ENCODE data around the gene CCDC157. TPM values are rescaled to one million over a fixed set of nuclear protein-coding genes. Genes with fewer than 3 reads are reported as not detected.

Gene CCDC157
- total RNA-seq, 1 donor from 2014 or later, result 9.3 TPM

DNA sequence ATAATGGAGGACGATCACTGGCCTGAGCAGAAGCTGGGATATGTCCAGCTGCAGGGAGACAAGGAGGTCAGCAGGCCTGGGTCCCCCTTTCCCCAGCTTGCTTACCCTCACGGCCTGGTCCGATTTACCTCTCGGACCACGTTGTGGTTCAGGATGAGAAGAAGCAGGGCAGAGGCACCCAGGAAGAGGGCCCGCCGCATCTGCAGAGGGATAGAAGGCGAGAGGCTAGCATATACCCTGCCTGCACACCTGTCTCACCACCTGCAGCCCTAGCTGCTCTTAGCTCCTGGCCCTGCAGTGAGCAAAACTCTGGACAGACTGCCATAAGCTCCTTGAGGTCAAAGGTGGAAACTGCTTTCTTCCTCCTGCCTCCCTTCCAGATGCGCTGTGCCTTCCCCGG lies 29.1 kb downstream of the CCDC157 start:
- Mint-ChIP-seq H3K27me3 (ENCODE audit: low read depth) (no peaks in the 10 kb centered on the region), H3K27ac (ENCODE audit: unreplicated experiment) (no peak overlapping the region), H3K4me1 (peaks cover 16% of the 10 kb centered on the region), H3K9me3 (no peaks in the 10 kb centered on the region), H3K4me3 (peak overlapping the region; percentile 85), H3K36me3 (ENCODE audit: low read depth) (no peaks in the 10 kb centered on the region)
- no peak for DNase-seq (ENCODE audit: low read depth, low spot score)
- TF ChIP-seq, protein P1, sequence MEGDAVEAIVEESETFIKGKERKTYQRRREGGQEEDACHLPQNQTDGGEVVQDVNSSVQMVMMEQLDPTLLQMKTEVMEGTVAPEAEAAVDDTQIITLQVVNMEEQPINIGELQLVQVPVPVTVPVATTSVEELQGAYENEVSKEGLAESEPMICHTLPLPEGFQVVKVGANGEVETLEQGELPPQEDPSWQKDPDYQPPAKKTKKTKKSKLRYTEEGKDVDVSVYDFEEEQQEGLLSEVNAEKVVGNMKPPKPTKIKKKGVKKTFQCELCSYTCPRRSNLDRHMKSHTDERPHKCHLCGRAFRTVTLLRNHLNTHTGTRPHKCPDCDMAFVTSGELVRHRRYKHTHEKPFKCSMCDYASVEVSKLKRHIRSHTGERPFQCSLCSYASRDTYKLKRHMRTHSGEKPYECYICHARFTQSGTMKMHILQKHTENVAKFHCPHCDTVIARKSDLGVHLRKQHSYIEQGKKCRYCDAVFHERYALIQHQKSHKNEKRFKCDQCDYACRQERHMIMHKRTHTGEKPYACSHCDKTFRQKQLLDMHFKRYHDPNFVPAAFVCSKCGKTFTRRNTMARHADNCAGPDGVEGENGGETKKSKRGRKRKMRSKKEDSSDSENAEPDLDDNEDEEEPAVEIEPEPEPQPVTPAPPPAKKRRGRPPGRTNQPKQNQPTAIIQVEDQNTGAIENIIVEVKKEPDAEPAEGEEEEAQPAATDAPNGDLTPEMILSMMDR (conservative IDR thresholded peaks at IDR 0.05), result no peak

- no peak for DNase-seq (ENCODE audit: low read depth, low spot score)
- H3K4me3 Mint-ChIP-seq, result peak overlapping the region; percentile 85
- peaks cover 23% of the 10 kb centered on the region for H3K4me1 Mint-ChIP-seq
- H3K27me3 Mint-ChIP-seq (ENCODE audit: low read depth), result no peaks in the 10 kb centered on the region
- no peaks in the 10 kb centered on the region for H3K9me3 Mint-ChIP-seq
- H3K36me3 Mint-ChIP-seq (ENCODE audit: low read depth), result no peaks in the 10 kb centered on the region
- TF ChIP-seq, protein P1 (conservative IDR thresholded peaks at IDR 0.05), result no peak
- H3K27ac Mint-ChIP-seq (ENCODE audit: unreplicated experiment), result peak overlapping the region; percentile 81
Measured at GRCh38 chr22:30386608-30386959, 29.8 kb downstream of the CCDC157 start.

DNA sequence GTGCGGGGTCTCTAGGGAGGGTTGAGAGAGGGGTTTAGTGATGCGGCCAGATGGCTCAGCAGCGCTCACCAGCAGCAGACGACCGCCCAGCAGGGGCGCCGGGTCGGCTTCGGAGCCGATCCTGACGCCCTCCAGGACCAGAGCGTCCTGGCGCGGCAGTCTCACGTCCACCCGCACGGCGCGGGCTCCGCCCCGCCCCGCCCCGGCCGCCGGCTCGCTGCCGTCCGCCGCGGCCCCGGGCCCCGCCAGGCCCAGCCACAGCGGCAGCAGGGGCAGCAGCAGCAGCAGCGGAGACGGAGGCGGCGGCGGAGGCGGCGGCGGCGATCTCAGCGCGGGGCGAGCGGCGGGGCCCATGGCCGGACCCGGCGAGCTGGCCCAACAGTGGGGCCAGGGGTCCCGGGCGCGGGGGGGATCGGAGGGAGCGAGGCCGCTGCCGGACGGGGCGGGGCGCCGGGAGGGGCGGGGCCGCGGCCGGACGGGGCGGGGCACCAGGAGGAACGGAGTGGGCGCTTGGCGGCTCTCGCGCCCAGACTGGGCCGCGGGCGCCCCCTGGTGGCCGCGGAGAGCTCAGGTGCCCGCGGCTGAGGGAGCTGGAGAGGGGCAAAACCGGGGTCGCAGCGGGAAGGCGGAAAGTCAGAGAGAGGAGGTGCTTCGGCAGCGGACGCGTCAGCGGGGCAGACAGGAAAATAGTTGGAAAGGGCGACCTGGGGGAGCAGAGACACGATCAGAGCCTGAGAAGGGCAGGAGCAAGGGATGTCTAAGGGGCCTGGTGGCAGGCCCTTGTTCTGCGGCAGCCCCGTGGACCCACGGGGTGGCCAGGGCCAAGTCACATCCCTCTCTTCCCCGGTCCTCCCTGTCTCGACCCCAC lies 30.4 kb downstream of the CCDC157 start, which contains the start of gene RNF215:
RNF215 (minus strand) TSS at position 452 of the 868 bp plus-strand sequence; CDS start at position 354, 98 bp downstream.
- Mint-ChIP-seq H3K27ac (ENCODE audit: unreplicated experiment) (peak within 1 kb of the TSS; percentile 81), H3K4me1 (peaks cover 29% of the 10 kb centered on the region), H3K27me3 (ENCODE audit: low read depth) (no peaks in the 10 kb centered on the region), H3K4me3 (peak within 1 kb of the TSS; percentile 85), H3K9me3 (no peaks in the 10 kb centered on the region), H3K36me3 (ENCODE audit: low read depth) (no peaks in the 10 kb centered on the region)
- TF ChIP-seq, protein P1 (conservative IDR thresholded peaks at IDR 0.05), result peak; percentile 97
- peak; percentile 87 for DNase-seq (ENCODE audit: low read depth, low spot score)

DNA sequence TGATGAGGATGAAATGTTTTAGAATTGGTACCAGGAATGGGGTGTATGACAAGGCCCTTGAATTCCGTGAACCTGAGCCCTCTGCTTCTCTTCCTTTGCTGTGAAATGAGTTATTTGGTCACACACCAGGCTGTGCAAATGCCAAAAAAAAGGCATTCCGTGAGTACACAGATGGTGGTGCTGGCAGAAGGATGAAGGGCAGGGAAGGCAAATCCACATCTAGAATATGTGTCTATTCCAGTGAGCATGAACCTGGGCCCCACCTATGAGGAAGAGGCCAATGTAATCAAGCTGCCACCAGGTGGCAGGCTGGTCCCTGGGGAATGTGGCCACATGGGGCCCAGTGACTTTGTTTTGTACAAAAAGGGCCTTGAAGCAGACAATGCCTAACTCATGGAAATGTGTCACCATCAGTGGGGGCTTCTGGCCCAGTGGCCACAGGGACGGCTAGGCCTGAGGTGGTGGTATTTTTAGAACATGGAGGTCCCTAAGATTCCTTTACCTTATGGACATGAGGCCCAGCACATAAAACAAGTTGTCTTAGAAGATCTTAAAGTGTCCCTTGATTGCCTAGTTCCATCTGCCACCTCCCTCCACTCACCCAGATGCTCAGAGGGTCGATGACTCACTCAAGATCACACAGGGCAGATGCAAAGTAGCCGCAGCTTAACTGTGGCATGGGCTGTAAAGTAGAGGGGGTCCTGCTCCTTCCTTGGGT lies 34.3 kb downstream of the CCDC157 start:
- no peaks in the 10 kb centered on the region for H3K9me3 Mint-ChIP-seq
- peak; percentile 41 for DNase-seq (ENCODE audit: low read depth, low spot score)

GRCh38 chr22:30392661-30393321 lies 36.0 kb downstream of the CCDC157 start:
- no peak for DNase-seq (ENCODE audit: low read depth, low spot score)
- H3K4me1 Mint-ChIP-seq, result peaks cover 48% of the 10 kb centered on the region
- no peak overlapping the region for H3K27ac Mint-ChIP-seq (ENCODE audit: unreplicated experiment)
- no peaks in the 10 kb centered on the region for H3K36me3 Mint-ChIP-seq (ENCODE audit: low read depth)
- H3K27me3 Mint-ChIP-seq (ENCODE audit: low read depth), result peaks cover 19% of the 10 kb centered on the region
- no peaks in the 10 kb centered on the region for H3K9me3 Mint-ChIP-seq
- TF ChIP-seq, protein P1 (conservative IDR thresholded peaks at IDR 0.05), result no peak
- no peak overlapping the region for H3K4me3 Mint-ChIP-seq

More for the DNA sequence above, 34.3 kb downstream of the CCDC157 start:
- TF ChIP-seq, protein P1 (conservative IDR thresholded peaks at IDR 0.05), result peak; percentile 74
- peak overlapping the region; percentile 89 for H3K27ac Mint-ChIP-seq (ENCODE audit: unreplicated experiment)
- peak overlapping the region; percentile 76 for H3K4me3 Mint-ChIP-seq
- no peaks in the 10 kb centered on the region for H3K36me3 Mint-ChIP-seq (ENCODE audit: low read depth)
- peaks cover 48% of the 10 kb centered on the region for H3K4me1 Mint-ChIP-seq
- H3K27me3 Mint-ChIP-seq (ENCODE audit: low read depth), result peaks cover 6% of the 10 kb centered on the region
